Naive thymus-derived CD4-positive, alpha-beta T cell (primary cell): Measurements from ENCODE around the gene ARHGAP24. TPM values are rescaled to one million over a fixed set of nuclear protein-coding genes. Genes with fewer than 3 reads are reported as not detected.

Source experiments
- ATAC-seq: fragments of 150-1000 bp; cut with Tn5 transposase; 2 replicates; pipeline ENCODE4 v1.10.0; 2021; ENCODE audit warnings: mild to moderate bottlenecking, moderate library complexity
- CTCF ChIA-PET: fragments of 350-600 bp; sonication (Branson Sonifier 250); formaldehyde crosslinking; loops from one replicate; lab custom pipeline; 2021; ENCODE audit warnings: antibody characterized with exemption; lab: Charles Lee
- POLR2A ChIA-PET: fragments of 350-600 bp; sonication (Branson Sonifier 250); formaldehyde crosslinking; loops from one replicate; lab custom pipeline; 2021; ENCODE audit warnings: antibody characterized with exemption, inconsistent platforms; lab: Charles Lee
- DNase-seq, 9 donors: peaks; one replicate each; pipeline versions ENCODE4 v3.0.0 to v3.0.0-alpha.2; 2020 to 2022; ENCODE audit warnings: mixed read lengths in 1 of 9
- H3K27ac ChIP-seq: one replicate; pipeline ENCODE4 v1.7.0; 2013; ENCODE audit warnings: mild to moderate bottlenecking, low read depth, low read length, moderate library complexity
- H3K27me3 ChIP-seq, 2 donors: one replicate each; pipeline ENCODE4 v1.7.0; 2013; ENCODE audit warnings: low read length in 2 of 2, mild to moderate bottlenecking in 2 of 2, moderate library complexity in 2 of 2; ENCODE audit not compliant: control insufficient read depth in 2 of 2, insufficient read depth in 2 of 2
- H3K36me3 ChIP-seq, 3 experiments: 1 replicate in 2 of 3; 2 replicates in 1 of 3; pipeline ENCODE4 v1.7.0; 2013; ENCODE audit warnings: low read length in 3 of 3, mild to moderate bottlenecking in 3 of 3, moderate library complexity in 1 of 3; ENCODE audit not compliant: insufficient read depth in 3 of 3, control insufficient read depth in 2 of 3
- H3K4me1 ChIP-seq, 2 donors: one replicate each; pipeline ENCODE4 v1.7.0; 2013; ENCODE audit warnings: low read length in 2 of 2, mild to moderate bottlenecking in 2 of 2, moderate library complexity in 1 of 2; ENCODE audit not compliant: control insufficient read depth in 2 of 2, insufficient read depth in 2 of 2
- H3K4me3 ChIP-seq: 2 replicates; pipeline ENCODE4 v1.7.0; 2013; ENCODE audit warnings: mild to moderate bottlenecking, low read length
- H3K9me3 ChIP-seq, 3 experiments: 1 replicate in 2 of 3; 2 replicates in 1 of 3; pipeline ENCODE4 v1.7.0; 2013; ENCODE audit warnings: low read length in 3 of 3; ENCODE audit not compliant: control insufficient read depth in 2 of 3
- H3K27ac Mint-ChIP-seq, 9 donors: one replicate each; pipeline ENCODE4 v1.8.0; 2020 to 2022; ENCODE audit warnings: mixed read lengths in 9 of 9, mild to moderate bottlenecking in 8 of 9, moderate library complexity in 5 of 9, inconsistent platforms in 2 of 9
- H3K27me3 Mint-ChIP-seq, 5 donors: one replicate each; pipeline ENCODE4 v1.8.0; 2021 to 2022; ENCODE audit warnings: mixed read lengths in 5 of 5, mild to moderate bottlenecking in 1 of 5
- H3K36me3 Mint-ChIP-seq, 5 donors: one replicate each; pipeline ENCODE4 v1.8.0; 2020 to 2022; ENCODE audit warnings: mixed read lengths in 5 of 5, mild to moderate bottlenecking in 3 of 5, inconsistent platforms in 1 of 5
- H3K4me1 Mint-ChIP-seq, 7 donors: one replicate each; pipeline ENCODE4 v1.8.0; 2020 to 2022; ENCODE audit warnings: mixed read lengths in 7 of 7, mild to moderate bottlenecking in 3 of 7, inconsistent platforms in 1 of 7
- H3K4me3 Mint-ChIP-seq, 10 donors: one replicate each; pipeline ENCODE4 v1.8.0; 2020 to 2022; ENCODE audit warnings: mild to moderate bottlenecking in 10 of 10, mixed read lengths in 10 of 10, moderate library complexity in 6 of 10, inconsistent platforms in 2 of 10
- H3K9me3 Mint-ChIP-seq, 11 donors: one replicate each; pipeline ENCODE4 v1.8.0; 2020 to 2022; ENCODE audit warnings: mixed read lengths in 11 of 11, mild to moderate bottlenecking in 4 of 11, inconsistent platforms in 1 of 11, moderate library complexity in 1 of 11
- intact Hi-C, 2 donors: fragments of 100-400 bp; cut with micrococcal nuclease; formaldehyde crosslinking; loops; one replicate each; pipeline ENCODE4 v1.15.1; 2023
- polyA plus RNA-seq, 2 donors: library from polyadenylated mRNA; unstranded; fragments of 300-500 nt; fragmentation: Illumina TruSeq; gene quantifications; one replicate each; pipeline ENCODE4 v1.2.3, GENCODE V29; 2021
- total RNA-seq, 6 experiments: library from RNA in 5 of 6; stranded (reverse) in 5 of 6; gene quantifications; 1 replicate in 5 of 6; 2 replicates in 1 of 6; pipeline ENCODE4 v1.2.3 and lab custom pipeline; 2021 to 2026

The ARHGAP24 gene
- total and polyA plus RNA-seq, 7 experiments from 2014 or later, result 0.41 to 12.7 (median 1.3) TPM; not detected in 3

GRCh38 chr4:85783483-85783882, 308.5 kb downstream of the ARHGAP24 start:
- Histone ChIP-seq H3K4me3 (no peak overlapping the region), H3K4me1 (no peaks in the 10 kb centered on the region), H3K27ac (no peak overlapping the region), H3K9me3 (no peaks in the 10 kb centered on the region), H3K36me3 (no peaks in the 10 kb centered on the region), H3K27me3 (no peaks in the 10 kb centered on the region)
- no peak overlapping the region for H3K4me3 Mint-ChIP-seq
- ATAC-seq (no peak), DNase-seq (no peak)
- intact Hi-C loops, result no loop called here
- peaks cover 0 to 6% (median 0%) of the 10 kb centered on the region in 11 donors for H3K9me3 Mint-ChIP-seq
- no peak overlapping the region for H3K27ac Mint-ChIP-seq
- POLR2A ChIA-PET, result no interaction called here
- no peaks in the 10 kb centered on the region for H3K36me3 Mint-ChIP-seq
- CTCF ChIA-PET, result no interaction called here
- no peaks in the 10 kb centered on the region for H3K27me3 Mint-ChIP-seq
- peaks cover 0 to 2% (median 0%) of the 10 kb centered on the region in 7 donors for H3K4me1 Mint-ChIP-seq

DNA sequence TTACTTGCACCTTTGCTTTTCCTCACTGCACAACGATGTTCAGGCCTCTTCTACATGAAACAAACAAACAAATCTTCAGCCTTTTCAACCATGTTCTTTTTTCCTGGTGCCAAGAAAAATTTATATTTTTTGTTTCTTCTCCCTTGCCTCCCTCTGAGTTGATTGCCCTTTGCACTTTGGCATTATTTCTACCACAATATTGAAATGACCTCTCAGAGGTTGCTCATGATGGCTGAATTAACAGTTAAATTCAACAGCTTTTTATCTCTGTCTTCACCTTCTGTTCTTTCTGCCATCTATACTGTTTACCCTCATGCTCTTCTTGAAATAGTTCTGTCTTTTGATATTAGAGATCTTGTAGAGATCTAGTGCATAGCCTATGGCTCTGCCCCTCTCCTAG, 308.9 kb downstream of the ARHGAP24 start:
- Mint-ChIP-seq H3K27me3 (no peaks in the 10 kb centered on the region), H3K36me3 (no peaks in the 10 kb centered on the region), H3K9me3 (peaks cover 0 to 6% (median 0%) of the 10 kb centered on the region in 11 donors), H3K4me1 (peaks cover 0 to 2% (median 0%) of the 10 kb centered on the region in 7 donors), H3K4me3 (no peak overlapping the region), H3K27ac (no peak overlapping the region)
- H3K27me3 ChIP-seq, result no peaks in the 10 kb centered on the region
- no peak for ATAC-seq
- H3K4me1 ChIP-seq, result no peaks in the 10 kb centered on the region
- POLR2A ChIA-PET, result no interaction called here
- no peak for DNase-seq
- intact Hi-C loops, result no loop called here
- no peaks in the 10 kb centered on the region for H3K9me3 ChIP-seq
- no peak overlapping the region for H3K4me3 ChIP-seq
- no peaks in the 10 kb centered on the region for H3K36me3 ChIP-seq
- H3K27ac ChIP-seq, result no peak overlapping the region
- CTCF ChIA-PET, result no interaction called here

GRCh38 chr4:85784348-85784747, 309.4 kb downstream of the ARHGAP24 start:
- no peak overlapping the region for H3K4me3 ChIP-seq
- ATAC-seq (no peak), DNase-seq (no peak)
- no peak overlapping the region for H3K27ac ChIP-seq
- H3K4me1 ChIP-seq, result no peaks in the 10 kb centered on the region
- H3K9me3 ChIP-seq, result no peaks in the 10 kb centered on the region
- Mint-ChIP-seq H3K9me3 (peaks cover 0 to 6% (median 0%) of the 10 kb centered on the region in 11 donors), H3K27me3 (no peaks in the 10 kb centered on the region), H3K4me3 (no peak overlapping the region), H3K27ac (no peak overlapping the region), H3K36me3 (no peaks in the 10 kb centered on the region), H3K4me1 (no peaks in the 10 kb centered on the region)
- H3K36me3 ChIP-seq, result no peaks in the 10 kb centered on the region
- ChIA-PET POLR2A (no interaction called here), CTCF (no interaction called here)
- intact Hi-C loops, result no loop called here
- no peaks in the 10 kb centered on the region for H3K27me3 ChIP-seq

- intact Hi-C loops, result no loop called here
- Mint-ChIP-seq H3K27me3 (no peaks in the 10 kb centered on the region), H3K36me3 (no peaks in the 10 kb centered on the region), H3K4me1 (no peaks in the 10 kb centered on the region), H3K27ac (no peak overlapping the region), H3K9me3 (peaks cover 0 to 6% (median 0%) of the 10 kb centered on the region in 11 donors), H3K4me3 (no peak overlapping the region)
- H3K27ac ChIP-seq, result no peak overlapping the region
- ATAC-seq (no peak), DNase-seq (no peak)
- H3K4me3 ChIP-seq, result no peak overlapping the region
- ChIA-PET POLR2A (no interaction called here), CTCF (no interaction called here)
- no peaks in the 10 kb centered on the region for H3K36me3 ChIP-seq
- no peaks in the 10 kb centered on the region for H3K4me1 ChIP-seq
- no peaks in the 10 kb centered on the region for H3K9me3 ChIP-seq
- no peaks in the 10 kb centered on the region for H3K27me3 ChIP-seq
These were observed 310.0 kb downstream of the ARHGAP24 start for GRCh38 chr4:85784947-85785346.

GRCh38 chr4:85787133-85787532, 312.2 kb downstream of the ARHGAP24 start:
- H3K4me1 Mint-ChIP-seq, result no peaks in the 10 kb centered on the region
- H3K36me3 Mint-ChIP-seq, result no peaks in the 10 kb centered on the region
- peaks cover 0 to 4% (median 0%) of the 10 kb centered on the region in 5 donors for H3K27me3 Mint-ChIP-seq
- Histone ChIP-seq H3K9me3 (no peaks in the 10 kb centered on the region), H3K27ac (no peak overlapping the region), H3K36me3 (no peaks in the 10 kb centered on the region), H3K4me1 (no peaks in the 10 kb centered on the region), H3K27me3 (no peaks in the 10 kb centered on the region), H3K4me3 (no peak overlapping the region)
- H3K9me3 Mint-ChIP-seq, result peaks cover 0 to 6% (median 2%) of the 10 kb centered on the region in 11 donors
- ChIA-PET POLR2A (no interaction called here), CTCF (no interaction called here)
- no peak overlapping the region for H3K4me3 Mint-ChIP-seq
- DNase-seq, result no peak
- no peak overlapping the region for H3K27ac Mint-ChIP-seq
- intact Hi-C loops, result no loop called here
- no peak for ATAC-seq

- Mint-ChIP-seq H3K27ac (no peak overlapping the region), H3K4me3 (no peak overlapping the region)
- CTCF ChIA-PET, result interaction anchor here (0.7 kb wide), 1 partner anchor 645 kb away, joined by 3 read pairs; no protein-coding TSS in a partner anchor
These were observed 313.7 kb downstream of the ARHGAP24 start for GRCh38 chr4:85788604-85789003.

DNA sequence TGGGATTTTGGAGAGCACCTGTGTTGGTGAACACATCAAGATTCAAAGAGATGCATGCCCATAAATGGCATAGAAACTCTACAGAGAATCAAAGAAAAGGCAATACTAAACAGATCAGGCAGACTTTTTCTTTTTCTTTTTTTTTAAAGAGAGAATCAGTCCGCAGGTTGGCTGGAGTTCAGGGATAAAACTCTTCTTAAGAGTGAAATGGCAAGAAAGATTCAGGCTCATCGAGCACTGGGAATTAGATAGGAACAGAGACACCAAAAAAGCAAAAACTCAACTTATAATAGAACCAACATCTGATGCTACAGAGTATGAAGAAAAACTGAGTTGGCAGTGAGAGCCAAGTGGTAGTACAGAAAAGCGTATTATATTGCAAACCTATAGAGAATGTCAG, 314.3 kb downstream of the ARHGAP24 start:
- no peak overlapping the region for H3K27ac Mint-ChIP-seq
- POLR2A ChIA-PET, result no interaction called here
- Histone ChIP-seq H3K9me3 (no peaks in the 10 kb centered on the region), H3K4me3 (no peak overlapping the region), H3K27ac (no peak overlapping the region), H3K27me3 (no peaks in the 10 kb centered on the region), H3K4me1 (no peaks in the 10 kb centered on the region), H3K36me3 (no peaks in the 10 kb centered on the region)
- peaks cover 0 to 6% (median 2%) of the 10 kb centered on the region in 11 donors for H3K9me3 Mint-ChIP-seq
- no peak overlapping the region for H3K4me3 Mint-ChIP-seq
- DNase-seq (no peak), ATAC-seq (no peak)
- no peaks in the 10 kb centered on the region for H3K4me1 Mint-ChIP-seq
- H3K27me3 Mint-ChIP-seq, result peaks cover 0 to 4% (median 0%) of the 10 kb centered on the region in 5 donors
- intact Hi-C loops, result no loop called here
- CTCF ChIA-PET, result interaction anchor here (0.7 kb wide), 1 partner anchor 645 kb away, joined by 3 read pairs; no protein-coding TSS in a partner anchor
- H3K36me3 Mint-ChIP-seq, result no peaks in the 10 kb centered on the region

More at GRCh38 chr4:85788604-85789003, 313.7 kb downstream of the ARHGAP24 start:
- intact Hi-C loops, result no loop called here
- H3K36me3 Mint-ChIP-seq, result no peaks in the 10 kb centered on the region
- peaks cover 0 to 6% (median 2%) of the 10 kb centered on the region in 11 donors for H3K9me3 Mint-ChIP-seq
- peaks cover 0 to 4% (median 0%) of the 10 kb centered on the region in 5 donors for H3K27me3 Mint-ChIP-seq
- no peaks in the 10 kb centered on the region for H3K27me3 ChIP-seq
- no peaks in the 10 kb centered on the region for H3K36me3 ChIP-seq
- ATAC-seq (no peak), DNase-seq (no peak)
- H3K4me1 Mint-ChIP-seq, result no peaks in the 10 kb centered on the region
- no peaks in the 10 kb centered on the region for H3K9me3 ChIP-seq
- POLR2A ChIA-PET, result no interaction called here
- no peak overlapping the region for H3K4me3 ChIP-seq
- no peaks in the 10 kb centered on the region for H3K4me1 ChIP-seq
- no peak overlapping the region for H3K27ac ChIP-seq
